Limb (tissue), 2 donors: ENCODE results near the gene SLC25A24.
"Not testable (repeated sequence)": the region's sequence is repeated elsewhere in the genome, so short reads cannot be mapped to it uniquely, and the experiment has no call there.

ENCODE experiments used
- DNase-seq, 2 donors: peaks; one replicate each; pipeline ENCODE4 v3.0.0-alpha.2; 2016; ENCODE audit errors: extremely low spot score in 2 of 2

The SLC25A24 gene

DNA sequence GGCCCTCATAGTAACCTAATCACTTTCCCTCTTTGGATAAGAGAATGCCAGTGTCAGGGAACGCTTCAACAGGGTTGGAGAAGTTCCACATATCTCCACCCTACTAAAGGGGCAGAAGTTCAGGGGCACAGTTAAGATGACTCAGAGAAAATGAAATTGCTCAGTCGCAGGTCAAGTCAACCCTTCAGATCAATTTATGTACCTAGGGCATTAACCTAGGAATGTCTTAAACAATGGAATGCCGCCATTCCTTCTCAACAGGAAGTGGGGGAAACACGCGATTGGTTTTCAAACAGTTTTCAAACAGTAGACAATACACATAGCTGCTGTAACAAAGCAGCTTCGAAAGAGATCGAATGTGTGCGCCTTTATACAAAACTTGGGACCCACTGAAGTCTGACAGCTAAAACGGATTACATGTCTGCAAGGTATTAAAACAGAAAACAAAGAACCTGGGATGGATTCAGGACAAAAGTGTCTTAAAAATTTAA, 897 bp downstream of the SLC25A24 start:
- peak; percentile 27 to 28 for DNase-seq

DNA sequence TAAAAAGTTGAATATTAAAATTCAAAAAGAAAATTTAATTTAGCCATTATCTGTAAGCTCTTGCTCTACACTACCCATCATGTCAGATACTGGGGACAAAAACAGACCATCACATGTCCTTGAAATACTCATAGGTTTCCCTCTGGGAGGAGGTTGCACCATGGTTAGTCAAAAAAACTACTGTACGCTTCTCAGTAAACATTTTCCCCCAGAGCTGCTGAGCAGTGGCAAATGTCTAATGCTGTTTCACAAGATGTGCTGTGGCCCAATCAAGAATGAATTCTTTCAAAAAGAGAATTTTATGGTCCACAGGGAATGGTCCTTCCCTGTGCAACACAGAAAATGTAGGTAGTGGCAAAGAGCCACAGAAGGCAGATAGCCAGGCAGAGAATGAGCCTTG, 6.1 kb downstream of the SLC25A24 start:
- no peak for DNase-seq

DNA sequence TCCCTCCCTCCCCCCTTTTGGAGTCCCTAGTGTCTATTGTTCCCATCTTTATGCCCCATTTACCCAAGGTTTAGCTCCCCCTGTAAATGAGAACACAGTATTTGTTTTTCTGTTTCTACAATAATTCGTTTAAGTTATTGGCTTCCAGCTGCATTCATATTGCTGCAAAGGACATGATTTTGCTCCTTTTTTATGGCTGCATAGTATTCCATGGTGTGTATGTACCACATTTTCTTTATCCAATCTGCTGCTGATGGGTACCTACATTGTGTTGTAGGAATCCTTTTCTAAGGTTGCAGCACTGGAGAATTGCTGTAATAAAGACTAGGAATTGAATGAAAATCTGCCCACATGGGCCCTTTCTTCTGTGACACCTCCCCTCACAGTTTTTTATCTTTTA, 6.8 kb downstream of the SLC25A24 start:
- DNase-seq, result no peak

DNA sequence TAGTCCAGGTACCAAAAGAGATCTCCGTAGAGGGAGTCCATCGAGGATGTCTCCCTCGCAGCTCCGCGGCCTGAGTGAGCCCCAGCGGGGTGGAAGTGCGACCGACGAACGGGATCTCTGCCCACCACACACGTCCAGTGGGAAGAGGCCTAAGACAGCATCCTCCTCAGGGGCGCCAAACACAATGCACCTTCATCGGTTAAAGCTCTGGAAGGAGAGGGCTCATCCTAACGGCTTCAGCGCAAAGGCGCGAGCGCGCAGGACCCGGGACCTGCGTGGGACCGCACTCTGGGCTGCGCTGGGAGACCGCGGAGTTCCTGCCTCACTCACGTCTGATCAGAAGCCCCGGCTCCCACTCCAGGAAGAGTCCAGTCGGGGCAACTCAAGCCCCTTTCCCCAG, 7.6 kb downstream of the SLC25A24 start:
- DNase-seq, result no peak

DNA sequence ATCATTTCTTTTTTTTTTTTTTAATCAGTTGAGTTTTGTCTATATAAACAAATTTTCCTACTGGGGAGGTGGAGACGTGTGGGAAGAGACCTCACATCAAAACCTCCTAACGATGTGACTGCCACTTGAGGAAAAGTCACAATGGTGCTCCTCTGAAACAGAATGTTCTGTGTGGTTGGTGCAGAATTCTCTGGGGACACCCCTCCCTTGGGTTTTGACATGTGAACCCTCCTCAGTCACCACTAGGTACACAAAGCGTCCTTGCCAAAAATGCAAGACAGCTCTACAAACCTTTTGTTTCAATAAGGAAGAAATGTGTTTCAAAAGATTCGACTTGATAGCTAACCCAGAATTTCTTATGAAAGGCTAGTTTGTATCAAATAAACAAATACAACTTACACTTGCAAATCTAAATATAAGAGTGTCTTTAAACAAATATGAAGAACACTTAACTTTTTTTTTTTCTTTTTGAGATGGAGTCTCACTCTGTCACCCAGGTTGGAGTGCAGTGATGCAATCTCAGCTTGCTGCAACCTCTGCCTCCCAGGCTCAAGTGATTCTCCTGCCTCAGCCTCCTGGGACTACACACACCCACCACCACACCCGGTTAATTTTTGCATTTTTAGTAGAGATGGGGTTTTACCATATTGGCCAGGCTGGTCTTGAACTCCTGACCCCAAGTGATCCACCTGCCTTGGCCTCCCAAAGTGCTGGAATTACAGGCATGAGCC, 9.3 kb downstream of the SLC25A24 start:
- DNase-seq, result no peak

DNA sequence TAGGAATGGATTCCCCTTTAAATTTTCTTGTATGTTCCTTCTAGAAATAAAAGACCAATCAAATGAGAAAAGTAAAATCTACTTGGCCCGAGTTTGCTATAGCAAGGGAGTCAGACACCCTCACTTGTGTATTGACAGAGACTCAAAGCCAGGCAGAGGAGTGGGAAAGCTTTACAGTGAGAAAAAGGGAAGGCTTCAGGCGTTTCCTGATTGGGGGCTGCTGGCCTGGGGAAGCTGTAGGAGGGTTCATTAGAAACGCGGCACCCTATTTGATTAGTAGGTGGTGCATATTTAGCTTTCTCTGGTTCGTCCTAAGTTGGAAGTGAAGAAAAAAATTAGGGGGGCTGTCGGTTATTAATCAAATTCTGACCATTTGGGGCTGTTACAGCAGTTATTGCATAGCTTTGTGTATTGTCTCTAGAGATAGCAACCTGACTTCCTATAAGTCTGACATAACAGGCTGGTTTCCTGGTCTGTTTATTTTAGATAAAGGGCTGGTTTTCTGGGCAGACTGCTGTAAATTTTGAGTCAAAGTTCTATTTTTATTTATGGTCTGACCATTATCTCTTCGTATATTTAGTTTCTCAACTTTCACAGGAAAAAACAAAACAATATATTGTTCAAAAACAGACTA, 10.0 kb downstream of the SLC25A24 start:
- no peak for DNase-seq

DNA sequence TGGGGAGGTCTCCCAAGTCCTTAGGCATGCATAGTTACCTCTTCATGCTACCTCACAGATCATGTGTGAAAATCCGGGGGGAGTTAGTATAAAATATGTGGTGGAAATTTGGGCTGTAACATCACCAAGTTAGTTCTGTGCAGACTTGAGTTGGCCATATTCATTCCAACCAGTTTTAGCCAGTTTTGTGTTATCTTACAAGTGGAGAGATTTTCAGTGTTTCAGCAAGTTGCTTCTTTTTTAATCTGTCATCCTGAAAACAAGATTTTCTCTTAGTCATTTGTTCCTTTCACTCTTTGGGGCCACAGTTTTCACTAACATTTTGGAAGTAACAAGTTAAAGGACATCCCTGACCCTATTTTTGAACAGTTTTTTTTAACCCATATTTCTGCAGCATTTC, 11.3 kb downstream of the SLC25A24 start:
- no peak for DNase-seq

DNA sequence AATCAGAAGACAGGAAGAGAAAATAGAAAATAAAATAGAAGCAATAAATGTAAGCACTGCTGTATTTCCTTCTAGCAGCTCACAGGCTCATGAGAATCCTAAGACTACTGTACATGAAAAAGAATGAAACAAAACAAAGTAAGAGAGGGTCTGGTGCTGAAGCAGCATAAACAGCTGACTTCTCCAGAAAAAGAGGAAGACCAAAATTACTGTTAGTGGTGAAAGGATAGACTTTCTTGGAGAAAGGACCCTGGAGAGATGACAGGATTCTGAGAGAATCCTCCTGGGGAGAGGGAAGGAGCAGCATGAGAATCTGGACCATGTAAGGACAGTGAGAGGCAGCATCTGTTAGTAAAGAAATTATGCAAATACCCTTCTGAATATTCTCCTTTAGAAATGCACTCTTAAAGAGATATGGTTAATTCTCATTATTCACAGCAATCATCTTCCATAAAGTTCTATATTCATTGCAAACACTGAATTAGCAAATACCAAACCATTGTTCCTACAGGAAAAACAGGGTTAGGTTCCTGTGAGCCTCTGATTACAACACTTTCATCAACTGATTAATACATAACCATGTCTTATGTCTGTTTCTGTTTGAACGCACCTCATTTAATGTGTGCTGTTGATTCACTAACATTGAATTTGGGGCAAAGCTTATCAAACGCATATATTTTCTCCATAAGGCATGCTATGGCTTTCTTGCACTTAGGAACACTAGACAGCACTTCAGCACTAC, 17.0 kb downstream of the SLC25A24 start:
- no peak for DNase-seq

DNA sequence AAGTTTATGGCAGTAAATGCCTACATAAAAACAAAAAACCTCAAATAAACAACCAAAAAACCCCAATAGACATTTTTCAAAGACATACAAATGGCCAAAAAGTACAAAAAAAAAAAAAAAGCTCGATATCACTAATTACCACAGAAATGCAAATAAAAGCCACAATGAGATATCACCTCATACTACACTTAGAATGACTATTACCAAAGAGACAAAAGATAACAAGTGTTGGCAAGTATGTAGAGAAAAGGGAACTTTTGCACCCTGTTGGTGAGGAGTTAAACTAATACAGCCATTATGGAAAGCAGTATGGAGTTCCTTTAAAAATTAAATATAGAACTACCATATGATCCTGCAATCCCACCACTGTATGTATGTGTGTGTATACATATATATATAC, 21.1 kb downstream of the SLC25A24 start:
- DNase-seq, result no peak

DNA sequence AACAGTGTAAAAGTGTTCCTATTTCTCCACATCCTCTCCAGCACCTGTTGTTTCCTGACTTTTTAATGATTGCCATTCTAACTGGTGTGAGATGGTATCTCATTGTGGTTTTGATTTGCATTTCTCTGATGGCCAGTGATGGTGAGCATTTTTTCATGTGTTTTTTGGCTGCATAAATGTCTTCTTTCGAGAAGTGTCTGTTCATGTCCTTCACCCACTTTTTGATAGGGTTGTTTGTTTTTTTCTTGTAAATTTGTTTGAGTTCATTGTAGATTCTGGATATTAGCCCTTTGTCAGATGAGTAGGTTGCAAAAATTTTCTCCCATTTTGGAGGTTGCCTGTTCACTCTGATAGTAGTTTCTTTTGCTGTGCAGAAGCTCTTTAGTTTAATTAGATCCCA, 37.7 kb downstream of the SLC25A24 start:
- not testable (repeated sequence) for DNase-seq

DNA sequence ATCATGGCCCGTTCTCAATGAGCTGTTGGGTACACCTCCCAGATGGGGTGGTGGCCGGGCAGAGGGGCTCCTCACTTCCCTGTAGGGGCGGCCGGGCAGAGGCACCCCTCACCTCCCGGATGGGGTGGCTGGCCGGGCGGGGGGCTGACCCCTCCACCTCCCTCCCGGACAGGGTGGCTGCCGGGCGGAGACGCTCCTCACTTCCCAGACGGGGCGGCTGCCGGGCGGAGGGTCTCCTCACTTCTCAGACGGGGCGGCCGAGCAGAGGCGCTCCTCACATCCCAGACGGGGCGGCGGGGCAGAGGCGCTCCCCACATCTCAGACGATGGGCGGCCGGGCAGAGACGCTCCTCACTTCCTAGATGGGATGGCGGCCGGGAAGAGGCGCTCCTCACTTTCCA, 40.2 kb downstream of the SLC25A24 start:
- DNase-seq, result not testable (repeated sequence)

DNA sequence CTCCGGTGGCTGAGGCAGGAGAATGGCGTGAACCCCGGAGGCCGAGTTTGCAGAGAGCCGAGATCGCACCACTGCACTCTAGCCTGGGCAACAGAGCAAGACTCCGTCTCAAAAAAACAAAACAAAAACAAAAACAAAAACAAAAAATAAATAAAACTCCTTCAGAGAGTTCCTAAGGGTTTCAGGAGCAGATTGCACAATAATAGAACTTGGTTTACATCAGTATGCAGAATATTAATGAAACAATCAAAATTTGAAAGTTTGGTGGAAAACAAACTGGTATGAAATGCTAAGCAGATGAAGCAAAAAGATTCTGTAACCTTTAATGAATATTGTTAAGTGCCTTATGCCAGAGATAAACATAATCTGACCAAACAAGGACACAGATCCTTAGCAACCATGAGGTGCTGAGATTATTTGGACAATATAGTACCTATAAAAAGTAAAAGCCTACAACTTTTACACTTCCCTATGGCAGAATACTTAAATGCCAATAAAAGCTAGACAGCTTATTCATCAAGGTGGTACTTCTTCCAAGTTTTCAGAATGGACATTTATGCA, 41.2 kb downstream of the SLC25A24 start:
- no peak for DNase-seq

DNA sequence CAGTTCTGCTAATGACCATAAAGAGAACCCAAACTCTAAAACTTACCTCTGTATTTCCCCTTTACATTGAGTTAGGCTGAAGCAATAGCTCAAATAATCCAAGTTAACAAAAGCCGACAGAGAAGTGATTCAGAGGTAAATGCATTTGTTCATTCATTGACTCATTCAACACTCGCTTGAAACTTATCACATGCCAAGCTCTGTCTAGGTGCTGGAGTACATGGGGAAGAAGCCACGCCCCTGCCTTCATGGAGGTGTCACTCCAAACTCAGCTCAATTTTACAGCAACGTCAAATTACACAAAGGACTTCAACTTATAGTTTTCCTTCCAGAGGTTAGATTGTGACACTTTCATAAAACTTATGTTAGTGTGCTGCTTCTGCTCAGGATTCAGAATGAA, 45.8 kb downstream of the SLC25A24 start:
- no peak for DNase-seq

DNA sequence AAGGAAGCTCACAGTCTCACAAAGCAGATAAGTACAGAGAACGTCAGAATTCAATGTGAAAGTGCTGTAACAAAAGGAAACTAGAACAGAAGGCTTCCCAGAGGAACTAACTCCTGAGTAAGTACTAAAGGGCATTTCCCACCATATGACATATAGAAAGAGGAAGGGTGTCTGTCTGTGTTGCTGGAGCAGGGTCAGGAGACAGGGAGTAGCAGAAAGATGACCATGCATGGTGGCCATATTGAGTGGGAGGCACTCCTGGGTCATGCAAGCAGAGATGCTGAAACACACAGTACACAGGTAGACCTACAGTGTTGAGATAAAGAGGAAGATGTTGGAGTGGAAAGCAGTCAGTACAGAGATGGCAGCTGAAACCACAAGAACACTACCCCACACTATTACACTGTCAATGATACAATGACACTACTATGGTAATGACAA, 47.3 kb downstream of the SLC25A24 start:
- no peak for DNase-seq

DNA sequence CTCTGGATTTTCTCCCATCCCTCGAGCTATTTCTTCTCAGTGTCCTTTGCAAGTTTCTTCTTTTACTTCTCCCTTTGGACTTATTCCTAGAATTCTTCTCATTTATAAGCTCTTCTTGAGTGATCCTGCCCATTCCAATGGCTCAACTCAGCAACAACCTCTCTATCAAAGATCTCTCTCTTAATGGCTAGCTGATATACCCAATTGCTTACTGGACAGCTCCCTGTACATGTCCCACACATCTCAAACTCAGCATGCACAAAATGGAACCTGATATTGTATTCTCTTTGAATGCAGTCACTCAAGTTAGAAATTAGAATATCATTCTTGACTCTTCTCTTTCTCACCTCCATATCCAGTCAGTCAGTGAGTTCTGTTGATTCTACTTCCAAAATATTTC, 48.6 kb downstream of the SLC25A24 start:
- DNase-seq, result no peak

DNA sequence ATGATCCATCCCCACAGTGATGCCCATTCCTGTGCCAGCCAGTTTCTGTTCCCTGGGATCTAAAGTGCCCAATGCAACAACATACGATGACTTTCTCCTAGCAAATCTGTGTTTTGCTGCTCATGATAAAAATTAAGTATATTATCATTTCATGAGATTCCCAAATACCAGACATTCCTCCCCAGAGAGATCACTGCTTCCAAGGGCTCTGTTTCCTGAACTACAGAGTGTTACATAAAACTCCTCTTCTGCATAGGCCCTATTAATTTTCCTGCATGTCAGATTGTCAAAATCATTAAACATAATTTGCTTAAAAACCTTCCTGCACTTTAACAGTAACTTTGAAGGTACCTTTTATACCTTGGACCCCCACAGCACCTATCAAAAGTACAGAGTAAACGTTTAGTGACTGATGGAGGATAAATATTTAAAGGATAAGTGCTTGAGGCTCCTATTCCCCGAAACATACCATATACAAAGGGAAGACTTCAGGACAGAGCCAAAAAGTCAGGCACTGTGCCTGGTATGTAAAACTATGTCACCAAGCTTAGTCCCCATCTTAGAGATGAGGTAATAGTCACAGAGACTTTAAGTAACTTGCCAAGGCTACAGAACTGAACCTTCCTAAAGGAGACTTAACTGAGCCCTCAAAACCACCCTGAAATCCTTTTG, 50.2 kb downstream of the SLC25A24 start:
- DNase-seq, result no peak

DNA sequence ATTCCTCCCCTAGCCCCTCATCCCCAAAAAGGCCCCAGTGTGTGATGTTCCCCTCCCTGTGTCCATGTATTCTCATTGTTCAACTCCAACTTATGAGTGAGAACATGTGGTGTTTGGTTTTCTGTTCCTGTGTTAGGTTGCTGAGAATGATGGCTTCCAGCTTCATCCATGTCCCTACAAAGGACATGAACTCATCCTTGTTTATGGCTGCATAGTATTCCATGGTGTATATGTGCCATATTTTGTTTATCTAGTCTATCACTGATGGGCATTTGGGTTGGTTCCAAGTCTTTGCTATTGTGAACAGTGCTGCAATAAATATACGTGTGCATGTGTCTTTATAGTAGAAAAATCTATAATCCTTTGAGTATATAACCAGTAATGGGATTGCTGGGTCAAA, 55.6 kb downstream of the SLC25A24 start:
- not testable (repeated sequence) for DNase-seq

DNA sequence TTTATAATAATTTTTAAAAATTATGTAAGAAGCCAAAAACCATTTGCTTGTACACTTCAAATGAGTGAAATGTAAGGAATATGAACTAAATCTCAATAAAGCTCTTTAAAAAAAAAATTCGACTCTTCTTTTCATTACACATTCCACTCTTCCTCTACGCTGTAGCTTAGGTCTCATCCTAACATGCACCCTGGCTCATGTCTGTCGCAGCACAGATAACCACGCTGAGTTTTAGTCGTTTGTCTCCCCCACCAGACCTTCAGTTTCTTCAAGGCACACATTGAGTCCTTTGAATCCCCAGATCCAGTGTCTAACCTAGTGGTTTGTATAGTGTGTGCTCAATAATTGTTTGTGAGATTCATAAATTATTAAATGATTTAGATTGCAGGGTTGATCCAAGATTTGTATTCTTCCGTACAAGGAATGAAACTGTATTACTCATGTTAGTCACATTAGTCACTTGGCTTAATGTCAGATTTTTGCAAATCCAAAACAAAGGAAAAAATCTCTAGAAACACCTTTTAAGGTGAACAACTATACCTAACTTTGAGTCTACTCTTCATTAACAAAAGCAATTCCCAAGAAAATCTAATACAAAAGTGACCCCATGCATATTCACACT, 57.3 kb downstream of the SLC25A24 start:
- no peak for DNase-seq

DNA sequence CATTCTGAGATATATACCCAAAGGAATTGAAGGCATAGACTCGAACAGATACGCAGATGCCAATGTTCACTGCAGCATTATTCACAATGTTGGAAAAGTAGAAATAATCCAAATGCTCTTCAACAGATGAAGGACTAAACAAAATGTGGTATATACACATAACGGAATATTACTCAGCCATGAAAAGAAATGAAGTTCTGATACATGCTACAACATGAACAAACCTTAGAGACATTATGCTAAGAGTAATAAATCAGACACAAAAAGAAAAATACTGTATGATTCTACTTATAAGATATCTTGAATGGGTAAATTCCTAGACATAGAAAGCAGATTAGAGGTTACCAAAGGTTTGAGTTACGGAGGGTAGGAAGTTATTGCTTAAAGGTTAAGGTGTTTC, 57.9 kb downstream of the SLC25A24 start:
- DNase-seq, result no peak

DNA sequence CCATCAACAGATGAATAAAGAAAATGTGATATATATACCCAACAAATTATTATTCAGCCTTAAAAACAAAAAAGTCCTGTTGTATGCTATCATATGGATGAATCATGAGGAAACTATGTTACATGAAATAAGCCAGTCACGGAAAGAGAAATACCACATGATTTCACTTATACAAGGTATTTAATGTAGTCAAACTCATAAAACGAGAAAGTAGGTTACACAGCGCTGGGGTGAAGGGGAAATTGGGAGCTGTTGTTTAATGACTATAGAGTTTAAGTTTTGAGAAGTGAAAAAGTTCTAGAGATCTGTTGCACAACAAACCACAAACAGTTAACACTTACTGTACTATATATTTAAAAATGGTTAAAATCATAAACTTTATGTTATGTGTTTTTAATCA, 58.5 kb downstream of the SLC25A24 start:
- DNase-seq, result no peak

DNA sequence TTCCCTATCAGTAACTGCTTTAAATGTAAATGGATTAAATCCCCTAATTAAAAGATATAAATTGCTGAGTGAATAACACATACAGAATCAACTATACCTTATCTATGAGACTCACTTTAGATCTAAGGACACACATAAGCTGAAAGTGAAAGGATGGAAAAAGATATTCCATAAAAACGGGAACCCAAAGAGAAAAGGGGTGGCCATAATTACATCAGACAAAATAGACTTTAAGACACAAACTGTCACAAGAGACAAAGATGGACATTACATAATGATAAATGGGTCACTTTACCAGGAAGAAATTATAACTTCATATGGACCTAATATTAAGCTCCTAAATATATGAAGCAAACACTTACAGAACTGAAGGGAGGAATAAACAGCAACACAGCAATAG, 59.2 kb downstream of the SLC25A24 start:
- no peak for DNase-seq
